ENCODE results near the gene MBOAT1.

The MBOAT1 gene

DNA sequence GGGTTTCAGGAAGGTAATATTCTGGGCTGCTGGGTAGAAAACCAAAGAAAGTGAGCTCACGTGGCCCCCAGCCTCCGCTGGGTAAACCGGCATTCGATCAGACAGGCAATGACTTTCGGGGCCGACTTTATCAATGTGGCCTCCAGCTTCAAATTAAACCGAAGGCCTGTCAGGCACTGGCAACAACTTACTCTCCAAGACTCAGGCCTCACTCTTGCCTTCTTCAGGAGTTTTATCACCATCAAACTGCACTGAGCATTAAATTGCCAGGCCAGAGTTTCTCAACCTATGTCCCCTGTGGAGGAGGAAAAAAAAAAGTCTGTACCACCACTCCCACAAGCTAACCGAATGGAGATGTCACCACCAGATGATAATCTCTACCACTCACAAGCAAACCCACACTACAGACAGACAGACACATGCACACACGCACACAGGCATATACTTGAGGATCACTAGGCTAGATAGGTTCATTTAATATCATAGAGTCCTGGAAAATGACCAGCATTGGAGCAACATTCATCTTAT is 1.1 kb upstream of the MBOAT1 start:
- Histone ChIP-seq H3K36me3 (ENCODE audit: insufficient read depth, low read length) (no peaks in the 10 kb centered on the region), H3F3A (ENCODE audit: low read depth) (peaks cover 12% of the 10 kb centered on the region; the same call in 1 of the 2 replicates), H3K9me2 (replicated peaks; ENCODE audit: low read depth, low read length) (no peaks in the 10 kb centered on the region), H3K9me3 (ENCODE audit: insufficient read depth, low read depth, low read length) (no peaks in the 10 kb centered on the region), H3K4me3 (ENCODE audit: low read length, poor library complexity, severe bottlenecking) (peak overlapping the region; percentile 98), H3K9ac (ENCODE audit: low read depth, low read length, poor library complexity, severe bottlenecking) (peak overlapping the region; percentile 89), H3K4me2 (ENCODE audit: low read depth, low read length, poor library complexity, severe bottlenecking) (peak overlapping the region; percentile 99), H3K27me3 (ENCODE audit: insufficient read depth, low read length, poor library complexity, severe bottlenecking) (no peaks in the 10 kb centered on the region), H2AFZ (ENCODE audit: low read length) (peak overlapping the region; percentile 99), H3K4me1 (ENCODE audit: insufficient read depth, low read length, poor library complexity, severe bottlenecking) (peaks cover 46% of the 10 kb centered on the region), H4K20me1 (ENCODE audit: insufficient read depth, low read length, poor library complexity, severe bottlenecking) (no peaks in the 10 kb centered on the region), H3K79me2 (ENCODE audit: insufficient read depth, low read length) (peaks cover 25% of the 10 kb centered on the region; the same call in 1 of the 2 replicates)
- TF ChIP-seq, protein P1, sequence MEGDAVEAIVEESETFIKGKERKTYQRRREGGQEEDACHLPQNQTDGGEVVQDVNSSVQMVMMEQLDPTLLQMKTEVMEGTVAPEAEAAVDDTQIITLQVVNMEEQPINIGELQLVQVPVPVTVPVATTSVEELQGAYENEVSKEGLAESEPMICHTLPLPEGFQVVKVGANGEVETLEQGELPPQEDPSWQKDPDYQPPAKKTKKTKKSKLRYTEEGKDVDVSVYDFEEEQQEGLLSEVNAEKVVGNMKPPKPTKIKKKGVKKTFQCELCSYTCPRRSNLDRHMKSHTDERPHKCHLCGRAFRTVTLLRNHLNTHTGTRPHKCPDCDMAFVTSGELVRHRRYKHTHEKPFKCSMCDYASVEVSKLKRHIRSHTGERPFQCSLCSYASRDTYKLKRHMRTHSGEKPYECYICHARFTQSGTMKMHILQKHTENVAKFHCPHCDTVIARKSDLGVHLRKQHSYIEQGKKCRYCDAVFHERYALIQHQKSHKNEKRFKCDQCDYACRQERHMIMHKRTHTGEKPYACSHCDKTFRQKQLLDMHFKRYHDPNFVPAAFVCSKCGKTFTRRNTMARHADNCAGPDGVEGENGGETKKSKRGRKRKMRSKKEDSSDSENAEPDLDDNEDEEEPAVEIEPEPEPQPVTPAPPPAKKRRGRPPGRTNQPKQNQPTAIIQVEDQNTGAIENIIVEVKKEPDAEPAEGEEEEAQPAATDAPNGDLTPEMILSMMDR (conservative IDR thresholded peaks at IDR 0.05; ENCODE audit: low read length) = no peak
- TF ChIP-seq EZH2phosphoT487 (IDR thresholded peaks at IDR 0.05; ENCODE audit: borderline replicate concordance) = no peak

DNA sequence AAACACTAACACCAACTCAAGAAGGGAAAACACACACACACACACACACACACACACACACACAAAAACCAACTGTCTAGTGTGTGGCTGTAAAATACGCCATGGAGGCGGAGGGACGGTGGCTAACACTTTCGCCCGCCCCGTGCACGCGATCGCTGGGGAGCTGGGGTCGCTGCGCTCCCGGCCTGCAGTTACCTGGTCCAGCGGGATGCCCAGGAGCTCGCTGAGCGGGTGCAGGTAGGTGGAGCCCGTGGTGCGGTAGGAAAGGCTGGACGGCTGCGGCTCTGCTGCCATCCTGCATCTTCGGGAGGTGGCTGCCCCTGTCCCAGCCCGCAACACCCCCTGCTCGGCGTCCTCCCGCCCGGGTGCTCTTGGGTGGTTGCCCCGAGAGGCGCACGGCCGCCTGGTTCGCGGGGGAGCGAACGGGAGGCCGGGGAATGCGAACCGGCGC is 303 bp downstream of the MBOAT1 start:
- Histone ChIP-seq H3K4me3 (ENCODE audit: low read length, poor library complexity, severe bottlenecking) (peak overlapping the region; percentile 98), H4K20me1 (ENCODE audit: insufficient read depth, low read length, poor library complexity, severe bottlenecking) (no peaks in the 10 kb centered on the region), H3K9me2 (replicated peaks; ENCODE audit: low read depth, low read length) (no peaks in the 10 kb centered on the region), H3K36me3 (ENCODE audit: insufficient read depth, low read length) (no peaks in the 10 kb centered on the region), H3K4me1 (ENCODE audit: insufficient read depth, low read length, poor library complexity, severe bottlenecking) (peaks cover 52% of the 10 kb centered on the region), H3K9ac (ENCODE audit: low read depth, low read length, poor library complexity, severe bottlenecking) (peak overlapping the region; percentile 89), H3F3A (ENCODE audit: low read depth) (peaks cover 12% of the 10 kb centered on the region; the same call in 1 of the 2 replicates), H2AFZ (ENCODE audit: low read length) (peak overlapping the region; percentile 99), H3K4me2 (ENCODE audit: low read depth, low read length, poor library complexity, severe bottlenecking) (peak overlapping the region; percentile 99), H3K9me3 (ENCODE audit: insufficient read depth, low read depth, low read length) (no peaks in the 10 kb centered on the region), H3K79me2 (ENCODE audit: insufficient read depth, low read length) (peaks cover 36% of the 10 kb centered on the region), H3K27me3 (ENCODE audit: insufficient read depth, low read length, poor library complexity, severe bottlenecking) (no peaks in the 10 kb centered on the region)
- TF ChIP-seq EZH2phosphoT487 (IDR thresholded peaks at IDR 0.05; ENCODE audit: borderline replicate concordance) = no peak
- TF ChIP-seq, protein P1 (conservative IDR thresholded peaks at IDR 0.05; ENCODE audit: low read length) = no peak

DNA sequence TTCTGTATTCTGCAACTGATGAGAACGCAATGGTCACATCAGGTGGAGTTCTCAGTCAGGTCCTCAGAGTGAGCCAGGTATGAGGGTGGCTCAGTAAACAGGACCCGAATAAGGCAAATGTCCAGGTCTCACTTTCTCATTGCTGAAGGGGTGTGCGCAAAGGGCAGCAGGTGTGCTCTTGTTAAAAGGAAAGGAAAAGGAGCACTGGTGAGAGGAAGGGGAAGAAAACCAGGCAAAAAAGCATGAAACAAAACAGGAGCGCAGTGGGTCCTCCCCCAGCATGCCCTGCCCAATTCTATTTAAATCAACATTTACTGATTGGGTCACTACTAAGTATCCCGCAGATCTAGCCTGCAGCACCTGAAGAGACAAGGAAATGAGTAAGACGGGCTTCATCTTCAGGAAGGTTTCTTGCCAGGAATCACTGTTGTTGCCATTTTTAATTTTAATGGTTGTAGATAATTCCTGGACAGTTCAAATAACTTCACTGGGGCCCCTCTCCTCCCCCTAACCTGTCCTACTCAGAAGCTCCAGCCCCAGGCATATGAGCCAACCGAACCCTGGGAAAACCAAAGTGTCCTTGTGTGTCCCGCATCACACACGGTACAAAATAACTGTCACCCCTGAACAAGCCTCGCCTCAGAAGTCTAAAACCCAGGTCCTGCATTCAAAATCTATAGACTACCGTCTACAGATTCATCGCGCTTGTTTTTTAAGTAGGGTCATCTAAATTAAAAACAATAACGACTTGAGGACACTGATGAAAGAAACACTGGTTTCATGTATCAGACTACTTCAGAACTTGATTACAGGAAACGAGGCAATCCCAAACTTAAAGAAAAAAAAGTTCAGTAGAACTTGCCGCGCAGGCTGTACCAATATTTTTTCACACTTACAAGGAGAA is 980 bp downstream of the MBOAT1 start:
- peaks cover 43% of the 10 kb centered on the region for H3K79me2 ChIP-seq (ENCODE audit: insufficient read depth, low read length)
- no peaks in the 10 kb centered on the region for H3K27me3 ChIP-seq (ENCODE audit: insufficient read depth, low read length, poor library complexity, severe bottlenecking)
- no peak for TF ChIP-seq EZH2phosphoT487 (IDR thresholded peaks at IDR 0.05; ENCODE audit: borderline replicate concordance)
- TF ChIP-seq, protein P1 (conservative IDR thresholded peaks at IDR 0.05; ENCODE audit: low read length) = no peak
- peaks cover 58% of the 10 kb centered on the region for H3K4me1 ChIP-seq (ENCODE audit: insufficient read depth, low read length, poor library complexity, severe bottlenecking)
- H3K9me3 ChIP-seq (ENCODE audit: insufficient read depth, low read depth, low read length) = no peaks in the 10 kb centered on the region
- no peaks in the 10 kb centered on the region for H3K36me3 ChIP-seq (ENCODE audit: insufficient read depth, low read length)
- peak overlapping the region; percentile 99 for H3K4me2 ChIP-seq (ENCODE audit: low read depth, low read length, poor library complexity, severe bottlenecking)
- H3K9me2 ChIP-seq (replicated peaks; ENCODE audit: low read depth, low read length) = no peaks in the 10 kb centered on the region
- H3K9ac ChIP-seq (ENCODE audit: low read depth, low read length, poor library complexity, severe bottlenecking) = peak overlapping the region; percentile 89
- peaks cover 12% of the 10 kb centered on the region; the same call in 1 of the 2 replicates for H3F3A ChIP-seq (ENCODE audit: low read depth)
- peak overlapping the region; percentile 98 for H3K4me3 ChIP-seq (ENCODE audit: low read length, poor library complexity, severe bottlenecking)
- H4K20me1 ChIP-seq (ENCODE audit: insufficient read depth, low read length, poor library complexity, severe bottlenecking) = no peaks in the 10 kb centered on the region
- H2AFZ ChIP-seq (ENCODE audit: low read length) = peak overlapping the region; percentile 99

All from Loucy (cell line).